ENCODE measurements around the gene PCDH15. TPM values are rescaled to one million over a fixed set of nuclear protein-coding genes. Genes with fewer than 3 reads are reported as not detected.

The PCDH15 gene
- total RNA-seq (2014; rRNA removed; shearing (Covaris generic)) (not detected in 2 replicates), total RNA-seq (2022) (not detected in 2 replicates), Bru-seq, nascent RNA (percentile 0 among the genes with signal in this experiment), BruChase-seq, experiment 1, labeled RNA remaining after a 6-hour chase (not detected), BruChase-seq, experiment 2, labeled RNA remaining after a 2-hour chase (percentile 0 among the genes with signal in this experiment)
- long read RNA-seq: 0 reads

DNA sequence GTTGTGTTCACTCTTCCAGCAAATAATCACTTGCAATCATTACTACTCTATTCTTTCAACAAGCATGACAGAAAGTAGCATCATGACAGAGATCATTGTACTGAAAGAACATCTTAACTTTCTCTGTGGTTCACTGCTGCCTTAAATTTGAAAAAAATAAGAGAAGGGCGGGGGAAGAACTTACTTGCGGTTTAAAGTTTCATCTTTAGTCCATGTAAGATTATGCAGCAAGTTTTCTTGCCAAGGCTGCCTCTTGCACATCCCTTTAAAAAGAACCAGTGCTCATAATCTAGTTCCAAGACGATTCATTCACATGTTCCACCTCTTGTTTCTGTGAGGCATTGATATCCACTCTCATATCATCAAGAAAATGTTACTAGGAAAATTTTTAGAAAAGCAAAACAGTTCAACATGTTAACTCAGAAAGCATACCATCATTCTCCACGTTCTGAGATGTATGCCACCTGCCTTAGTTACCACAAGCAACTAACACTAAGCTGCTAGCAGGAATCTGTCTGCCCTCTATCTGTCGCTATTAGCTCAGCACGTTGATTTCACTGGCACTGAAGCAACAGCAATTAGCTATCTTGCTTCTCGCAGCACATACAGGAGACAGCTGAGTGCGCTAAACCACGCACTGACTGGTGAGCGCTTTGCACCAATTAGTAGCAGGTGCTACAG, at the start of gene PCDH15:
TSS of gene PCDH15 (minus strand) at position 491 of the 681 bp plus-strand sequence. CDS start 136,969 bp downstream, outside the sequence.
- intact Hi-C loops (cut with micrococcal nuclease; ENCODE audit: unreplicated experiment): no loop called here

DNA sequence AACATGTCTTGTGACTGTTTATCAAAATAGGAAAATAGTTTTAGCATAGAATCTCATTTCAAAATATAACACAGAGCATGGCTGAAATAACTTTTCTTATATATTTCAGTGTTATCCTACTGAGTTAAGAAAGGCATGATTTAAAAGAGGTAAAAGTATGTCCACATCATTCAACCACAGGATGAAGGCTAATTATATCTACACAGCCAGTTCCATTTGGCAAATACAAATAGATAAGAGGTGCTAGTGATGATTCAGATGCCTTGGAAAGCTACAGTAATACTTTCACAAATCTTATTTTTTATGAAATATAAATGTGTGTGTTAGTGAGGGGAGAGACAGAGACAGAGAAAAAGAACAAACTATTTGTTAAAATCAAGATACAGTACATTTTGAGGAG, 42.9 kb upstream of the PCDH15 start:
- Histone ChIP-seq H3K36me3 (ENCODE audit: insufficient read depth, low read length) (no peaks in the 10 kb centered on the region), H2AFZ (ENCODE audit: low read length) (no peak overlapping the region), H3K4me1 (ENCODE audit: insufficient read depth, low read length, poor library complexity, severe bottlenecking) (no peaks in the 10 kb centered on the region), H4K20me1 (ENCODE audit: insufficient read depth, low read length) (no peaks in the 10 kb centered on the region), H3K4me3 (ENCODE audit: low read depth, low read length, poor library complexity, severe bottlenecking) (no peak overlapping the region), H3K4me2 (ENCODE audit: low read length) (no peak overlapping the region), H3K9me3 (ENCODE audit: low read length) (no peaks in the 10 kb centered on the region), H3K79me2 (ENCODE audit: insufficient read depth, low read depth, low read length) (no peaks in the 10 kb centered on the region), H3K9me2 (ENCODE audit: insufficient read depth, low read length) (no peaks in the 10 kb centered on the region), H3K27ac (ENCODE audit: low read depth, low read length, poor library complexity, severe bottlenecking) (no peak overlapping the region)
- intact Hi-C loops (cut with micrococcal nuclease; ENCODE audit: unreplicated experiment): no loop called here
- no peak for TF ChIP-seq EZH2phosphoT487 (IDR thresholded peaks at IDR 0.05; ENCODE audit: borderline replicate concordance, low read depth, low read length)
- TF ChIP-seq, protein P1, sequence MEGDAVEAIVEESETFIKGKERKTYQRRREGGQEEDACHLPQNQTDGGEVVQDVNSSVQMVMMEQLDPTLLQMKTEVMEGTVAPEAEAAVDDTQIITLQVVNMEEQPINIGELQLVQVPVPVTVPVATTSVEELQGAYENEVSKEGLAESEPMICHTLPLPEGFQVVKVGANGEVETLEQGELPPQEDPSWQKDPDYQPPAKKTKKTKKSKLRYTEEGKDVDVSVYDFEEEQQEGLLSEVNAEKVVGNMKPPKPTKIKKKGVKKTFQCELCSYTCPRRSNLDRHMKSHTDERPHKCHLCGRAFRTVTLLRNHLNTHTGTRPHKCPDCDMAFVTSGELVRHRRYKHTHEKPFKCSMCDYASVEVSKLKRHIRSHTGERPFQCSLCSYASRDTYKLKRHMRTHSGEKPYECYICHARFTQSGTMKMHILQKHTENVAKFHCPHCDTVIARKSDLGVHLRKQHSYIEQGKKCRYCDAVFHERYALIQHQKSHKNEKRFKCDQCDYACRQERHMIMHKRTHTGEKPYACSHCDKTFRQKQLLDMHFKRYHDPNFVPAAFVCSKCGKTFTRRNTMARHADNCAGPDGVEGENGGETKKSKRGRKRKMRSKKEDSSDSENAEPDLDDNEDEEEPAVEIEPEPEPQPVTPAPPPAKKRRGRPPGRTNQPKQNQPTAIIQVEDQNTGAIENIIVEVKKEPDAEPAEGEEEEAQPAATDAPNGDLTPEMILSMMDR (conservative IDR thresholded peaks at IDR 0.05; ENCODE audit: low read length): no peak
- CTCF ChIA-PET (ENCODE audit: unreplicated experiment): no interaction called here
- BruUV-seq (replicated peaks): no TSS peak
- POLR2A ChIA-PET: no interaction called here
- no peak for DNase-seq (ENCODE audit: low spot score)

More for the DNA sequence above, at the start of gene PCDH15:
- peak; percentile 3 for DNase-seq (ENCODE audit: low spot score)
- Histone ChIP-seq H4K20me1 (ENCODE audit: insufficient read depth, low read length) (no peaks in the 10 kb centered on the region), H3K9me2 (ENCODE audit: insufficient read depth, low read length) (no peaks in the 10 kb centered on the region), H3K79me2 (ENCODE audit: insufficient read depth, low read depth, low read length) (no peaks in the 10 kb centered on the region), H3K9me3 (ENCODE audit: low read length) (no peaks in the 10 kb centered on the region), H3K4me1 (ENCODE audit: insufficient read depth, low read length, poor library complexity, severe bottlenecking) (no peaks in the 10 kb centered on the region), H3K4me3 (ENCODE audit: low read depth, low read length, poor library complexity, severe bottlenecking) (no peak within 1 kb of the TSS), H3K4me2 (ENCODE audit: low read length) (no peak within 1 kb of the TSS), H3K36me3 (ENCODE audit: insufficient read depth, low read length) (no peaks in the 10 kb centered on the region), H2AFZ (ENCODE audit: low read length) (no peak within 1 kb of the TSS), H3K27ac (ENCODE audit: low read depth, low read length, poor library complexity, severe bottlenecking) (no peak within 1 kb of the TSS)
- POLR2A ChIA-PET: no interaction called here
- no TSS peak for BruUV-seq (replicated peaks)
- CTCF ChIA-PET (ENCODE audit: unreplicated experiment): no interaction called here
- TF ChIP-seq EZH2phosphoT487 (IDR thresholded peaks at IDR 0.05; ENCODE audit: borderline replicate concordance, low read depth, low read length): no peak
- TF ChIP-seq, protein P1 (conservative IDR thresholded peaks at IDR 0.05; ENCODE audit: low read length): 0 out of 2 replicates have a peak, but pooled peaks have one; percentile 17

DNA sequence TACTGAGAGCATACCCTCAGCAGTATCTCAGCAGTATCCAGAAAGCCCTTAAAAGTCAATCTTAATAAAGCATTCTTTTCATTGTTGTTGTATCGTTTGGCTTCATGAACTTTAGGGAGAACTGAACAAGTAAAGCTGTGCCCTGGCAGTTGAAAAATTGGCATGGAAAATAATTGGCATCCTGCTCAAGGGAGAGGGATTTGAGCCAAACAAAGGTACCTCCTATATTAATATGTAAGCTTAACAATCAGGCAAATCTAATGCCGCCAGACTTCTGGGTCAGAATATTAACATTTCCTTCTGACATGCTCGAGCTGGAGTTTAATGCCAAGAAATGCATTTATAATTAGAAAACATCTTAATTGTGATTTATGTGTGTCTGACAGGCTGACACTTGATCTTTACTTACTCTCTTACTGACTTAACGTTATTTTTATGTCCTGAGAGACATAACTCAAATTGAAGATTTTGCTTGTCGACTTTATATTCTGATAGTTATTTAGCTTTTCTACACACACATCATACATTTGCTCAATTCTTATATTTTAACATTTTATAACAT, 42.1 kb upstream of the PCDH15 start:
- no peaks in the 10 kb centered on the region for H3K79me2 ChIP-seq (ENCODE audit: insufficient read depth, low read depth, low read length)
- no peak for TF ChIP-seq EZH2phosphoT487 (IDR thresholded peaks at IDR 0.05; ENCODE audit: borderline replicate concordance, low read depth, low read length)
- TF ChIP-seq, protein P1 (conservative IDR thresholded peaks at IDR 0.05; ENCODE audit: low read length): no peak
- ChIA-PET CTCF (ENCODE audit: unreplicated experiment) (no interaction called here), POLR2A (no interaction called here)
- no peaks in the 10 kb centered on the region for H3K9me2 ChIP-seq (ENCODE audit: insufficient read depth, low read length)
- BruUV-seq (replicated peaks): no TSS peak
- H2AFZ ChIP-seq (ENCODE audit: low read length): no peak overlapping the region
- H3K36me3 ChIP-seq (ENCODE audit: insufficient read depth, low read length): no peaks in the 10 kb centered on the region
- no peaks in the 10 kb centered on the region for H3K4me1 ChIP-seq (ENCODE audit: insufficient read depth, low read length, poor library complexity, severe bottlenecking)
- intact Hi-C loops (cut with micrococcal nuclease; ENCODE audit: unreplicated experiment): no loop called here
- no peaks in the 10 kb centered on the region for H4K20me1 ChIP-seq (ENCODE audit: insufficient read depth, low read length)
- no peak for DNase-seq (ENCODE audit: low spot score)
- H3K9me3 ChIP-seq (ENCODE audit: low read length): no peaks in the 10 kb centered on the region
- no peak overlapping the region for H3K27ac ChIP-seq (ENCODE audit: low read depth, low read length, poor library complexity, severe bottlenecking)
- H3K4me3 ChIP-seq (ENCODE audit: low read depth, low read length, poor library complexity, severe bottlenecking): no peak overlapping the region
- H3K4me2 ChIP-seq (ENCODE audit: low read length): no peak overlapping the region

Data from OCI-LY7 (cell line).